KBM-7 (cell line): ENCODE data around the gene C19orf38.
"Not testable (repeated sequence)": the region's sequence is repeated elsewhere in the genome, so short reads cannot be mapped to it uniquely, and the experiment has no call there.

ENCODE experiments used
- DNase-seq: peaks from one replicate; pipeline ENCODE4 v3.0.0-alpha.2; 2015
- in situ Hi-C: fragments of 300-500 bp; cut with MboI; formaldehyde crosslinking; loops from 2 replicates; pipeline ENCODE4 v1.14.3; 2020; ENCODE audit warnings: low sequenced_read_pairs, low pct_unique_long_range_greater_than_20kb, mixed read lengths

The C19orf38 gene

GRCh38 chr19:10870501-10870954, 22.3 kb downstream of the C19orf38 start:
- in situ Hi-C loops: no loop called here
- no peak for DNase-seq

DNA sequence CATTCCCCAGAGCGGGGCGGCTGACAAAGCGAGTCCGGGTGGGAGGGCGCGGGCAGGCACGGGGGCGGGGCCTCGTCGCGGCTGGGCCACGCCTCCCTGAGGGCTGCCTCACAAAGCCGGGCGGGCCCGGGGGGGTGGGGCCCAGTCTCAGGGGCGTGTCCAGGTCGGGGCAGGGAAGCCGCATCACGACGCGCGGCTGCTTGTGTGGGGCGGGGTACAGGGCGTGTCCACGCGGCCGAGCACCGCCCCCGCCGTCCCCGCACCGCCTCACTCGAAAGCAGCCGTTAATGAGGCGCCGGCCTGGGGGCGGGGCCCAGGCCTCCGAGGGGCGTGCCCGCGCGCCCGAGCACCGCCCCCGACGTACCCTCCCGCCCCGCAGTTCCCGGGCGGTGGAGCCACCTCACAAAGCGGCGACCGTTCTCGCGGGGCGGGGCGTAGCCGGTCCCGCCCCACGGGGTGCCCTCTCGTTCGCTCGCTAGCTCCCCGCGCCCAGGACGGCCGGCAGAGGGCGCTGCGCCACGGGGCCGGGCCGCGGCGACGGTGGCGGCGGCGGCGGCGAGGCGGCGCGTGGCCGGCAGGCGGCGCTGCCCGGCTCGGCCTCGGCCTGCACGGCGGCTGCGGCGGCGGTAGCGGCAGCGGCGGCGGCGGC, 22.9 kb downstream of the C19orf38 start, which contains the start of gene CARM1:
Gene CARM1, plus strand, starts transcription at position 599 of the 649 bp plus-strand sequence. CDS start 150 bp downstream, outside the sequence.
- in situ Hi-C loops: no loop called here
- peak; percentile 99 for DNase-seq

- in situ Hi-C loops: no loop called here
- no peak for DNase-seq
These were observed 23.7 kb downstream of the C19orf38 start for GRCh38 chr19:10871711-10872545.

- DNase-seq: peak; percentile 28
- in situ Hi-C loops: no loop called here
These were observed 24.4 kb downstream of the C19orf38 start for GRCh38 chr19:10872546-10873107.

GRCh38 chr19:10874024-10874423, 25.8 kb downstream of the C19orf38 start:
- in situ Hi-C loops: no loop called here
- DNase-seq: no peak

GRCh38 chr19:10876459-10877240, 28.4 kb downstream of the C19orf38 start:
- DNase-seq: no peak
- in situ Hi-C loops: no loop called here

DNA sequence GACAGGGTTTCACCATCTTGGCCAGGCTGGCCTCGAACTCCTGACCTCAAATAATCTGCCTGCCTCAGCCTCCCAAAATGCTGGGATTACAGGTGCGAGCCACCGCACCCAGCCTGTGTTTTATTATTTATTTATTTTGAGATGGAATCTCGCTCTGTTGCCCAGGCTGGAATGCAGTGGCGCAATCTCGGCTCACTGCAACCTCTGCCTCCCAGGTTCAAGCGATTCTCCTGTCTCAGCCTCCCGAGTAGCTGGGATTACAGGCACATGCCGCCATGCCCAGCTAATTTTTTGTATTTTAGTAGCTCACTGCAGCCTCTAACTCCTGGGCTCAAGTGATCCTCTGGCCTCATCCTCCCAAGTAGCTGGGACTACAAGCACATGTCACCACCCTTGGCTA, 29.4 kb downstream of the C19orf38 start:
- in situ Hi-C loops, DNase-seq: not testable (repeated sequence)

GRCh38 chr19:10878253-10878652, 30.0 kb downstream of the C19orf38 start:
- in situ Hi-C loops: no loop called here
- DNase-seq: no peak

DNA sequence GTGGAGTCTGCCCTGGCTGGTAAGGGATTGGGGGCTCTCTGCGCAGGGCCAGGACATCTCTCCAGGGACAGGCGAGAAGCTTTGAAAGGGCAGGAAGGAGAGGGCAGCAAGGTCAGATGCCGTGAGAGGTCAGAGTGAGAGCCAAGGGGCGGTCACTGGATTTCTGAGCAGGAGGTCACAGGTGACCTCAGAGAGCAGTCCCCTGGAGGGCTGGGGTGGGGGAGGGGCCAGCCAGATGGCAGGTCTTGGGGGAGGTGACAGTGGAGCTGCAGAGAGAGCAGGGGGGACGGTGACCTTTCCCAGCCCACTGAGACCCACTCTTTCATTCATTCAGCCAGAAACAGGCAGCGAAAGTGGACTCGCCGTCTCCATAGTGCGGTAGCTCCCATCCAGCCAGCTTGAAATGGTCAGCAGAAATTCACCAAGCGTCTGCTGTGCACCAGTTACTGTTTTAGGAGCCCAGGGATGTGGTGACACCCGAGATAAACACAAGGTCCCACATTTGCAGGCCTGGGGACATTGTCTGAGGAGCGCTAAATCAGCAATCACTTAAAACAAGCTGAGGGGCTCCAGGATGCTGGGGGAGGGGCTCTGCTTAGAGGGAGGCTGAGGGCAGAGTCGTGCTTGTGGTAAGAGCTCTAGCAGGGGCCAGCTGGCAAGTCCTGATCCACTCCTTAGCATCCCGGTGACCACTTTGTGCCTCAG, 33.3 kb downstream of the C19orf38 start:
- in situ Hi-C loops: no loop called here
- DNase-seq: no peak

DNA sequence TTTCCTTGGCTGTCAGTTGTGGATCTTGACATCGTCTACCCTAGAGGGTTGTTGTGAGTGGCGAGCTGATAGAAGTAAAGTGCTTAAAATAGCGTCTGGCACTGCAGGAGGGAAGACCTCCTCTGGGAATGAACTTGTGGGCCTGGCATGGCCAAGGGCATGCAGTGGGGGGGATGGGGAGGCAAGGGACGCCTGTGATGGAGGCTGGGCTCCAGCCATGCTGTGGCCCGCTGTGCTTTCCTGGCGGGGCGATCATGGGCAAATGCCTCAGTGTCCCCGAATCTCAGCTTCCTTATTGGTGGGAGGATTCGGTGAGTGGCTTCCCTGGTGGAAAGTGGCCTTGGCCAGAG, 33.9 kb downstream of the C19orf38 start:
- no peak for DNase-seq
- in situ Hi-C loops: no loop called here

GRCh38 chr19:10884274-10884673, 36.1 kb downstream of the C19orf38 start:
- DNase-seq: no peak
- in situ Hi-C loops: no loop called here

GRCh38 chr19:10885201-10886169, 37.3 kb downstream of the C19orf38 start:
- in situ Hi-C loops: no loop called here
- DNase-seq: no peak

- in situ Hi-C loops: no loop called here
- DNase-seq: no peak
These were observed 39.6 kb downstream of the C19orf38 start for GRCh38 chr19:10887616-10888367.

- DNase-seq: no peak
- in situ Hi-C loops: no loop called here
These were observed 40.2 kb downstream of the C19orf38 start for GRCh38 chr19:10888421-10888866.

DNA sequence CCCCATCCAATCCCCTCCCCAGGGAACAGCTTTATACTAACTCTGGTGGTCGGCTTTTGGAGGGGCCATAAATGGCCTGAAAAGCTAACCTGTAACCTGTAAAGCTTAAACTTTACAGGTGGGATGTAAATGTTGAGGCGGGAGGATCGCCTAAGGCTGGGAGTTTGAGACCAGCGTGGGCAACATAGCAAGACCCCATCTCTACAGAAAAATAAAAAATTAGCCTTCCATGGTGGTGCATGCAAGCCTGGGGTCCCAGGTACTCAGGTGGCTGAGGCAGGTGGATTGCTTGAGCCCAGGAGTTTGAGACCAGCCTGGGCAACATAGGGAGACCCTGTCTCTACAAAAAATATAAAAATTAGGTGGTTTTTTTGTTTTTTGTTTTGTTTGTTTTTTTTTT, 41.7 kb downstream of the C19orf38 start:
- in situ Hi-C loops: no loop called here
- DNase-seq: no peak

DNA sequence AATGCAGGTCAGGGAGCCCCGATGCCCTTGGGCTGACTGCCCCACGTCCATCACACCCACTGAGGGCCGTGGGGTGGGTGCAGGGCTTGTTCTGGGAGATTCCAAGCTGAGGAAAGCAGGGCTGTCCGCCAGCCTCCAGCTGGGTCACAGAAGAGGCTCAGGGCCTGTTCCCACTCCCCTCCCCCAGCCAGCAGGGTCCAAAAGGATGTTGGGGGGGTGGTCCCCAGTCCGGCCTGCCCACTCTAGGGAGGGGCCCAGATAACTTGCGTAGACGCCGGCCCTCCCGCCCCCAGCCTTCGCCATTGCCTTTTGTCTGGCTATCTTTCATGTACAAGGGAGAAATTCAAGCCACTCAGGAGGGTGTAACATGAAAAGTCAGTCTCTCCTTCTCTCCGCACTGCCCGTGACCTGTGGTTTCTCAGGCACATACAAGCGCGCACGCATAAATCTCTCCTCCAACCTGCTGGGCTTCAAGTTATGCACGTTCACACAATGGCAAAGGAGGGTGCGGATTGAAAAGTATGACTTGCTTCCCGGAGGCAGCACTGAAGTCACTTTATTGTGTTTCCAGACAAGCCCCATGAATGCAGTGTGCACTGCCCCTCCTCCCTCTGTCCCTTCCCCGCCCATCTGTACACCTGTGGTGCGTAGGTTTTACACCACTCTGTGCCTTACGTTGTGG, 43.3 kb downstream of the C19orf38 start:
- in situ Hi-C loops: no loop called here
- DNase-seq: no peak

GRCh38 chr19:10892256-10892655, 44.0 kb downstream of the C19orf38 start:
- no peak for DNase-seq
- in situ Hi-C loops: no loop called here
